ENCODE measurements around the gene PSMD12.
"Not testable (repeated sequence)": the region's sequence is repeated elsewhere in the genome, so short reads cannot be mapped to it uniquely, and the experiment has no call there.

PSMD12 gene

DNA sequence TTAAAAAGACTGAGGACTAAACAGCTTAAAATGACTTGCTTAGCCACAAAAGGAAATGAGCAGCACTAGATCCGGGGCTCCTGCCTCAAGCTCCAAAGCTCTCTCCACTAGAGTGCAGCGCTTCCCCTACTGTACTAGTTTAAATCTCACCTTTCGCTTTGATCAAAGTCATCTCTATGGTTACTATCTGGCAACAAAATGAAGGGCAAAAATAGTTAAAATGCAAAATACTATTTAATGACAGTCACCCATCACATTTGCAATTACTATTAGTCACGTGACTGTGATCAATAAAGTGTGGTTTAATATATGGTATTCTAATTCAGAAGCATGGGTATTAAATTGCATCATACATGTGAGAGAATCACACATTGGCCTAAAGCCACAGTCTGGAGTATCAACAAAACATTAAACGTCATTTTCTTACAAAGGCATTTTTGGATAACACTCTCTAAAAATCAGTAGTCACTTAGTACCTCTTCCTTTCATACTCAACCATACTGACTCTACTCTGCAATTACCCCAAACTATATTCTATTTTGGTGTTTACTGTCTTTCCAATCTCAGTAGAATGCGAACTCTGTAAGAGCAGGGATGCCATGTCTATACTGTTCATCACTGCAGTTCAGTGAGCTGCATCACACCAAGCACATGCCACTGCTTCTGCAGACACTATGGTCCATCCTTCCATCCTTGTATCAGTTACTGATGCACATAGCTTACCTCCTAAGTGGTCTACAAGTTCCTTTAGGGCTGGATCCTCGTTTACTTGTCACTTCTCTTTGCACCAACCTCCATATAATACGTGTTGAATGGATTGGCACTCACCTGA lies 6.2 kb downstream of the PSMD12 start:
- Mint-ChIP-seq H3K27ac (peak overlapping the region; percentile 4), H3K4me1 (peaks cover 21 to 52% of the 10 kb centered on the region in 2 donors), H3K4me3 (no peak overlapping the region), H3K27me3 (no peaks in the 10 kb centered on the region), H3K36me3 (peaks cover 16 to 35% of the 10 kb centered on the region in 2 donors), H3K9me3 (no peaks in the 10 kb centered on the region)
- no peak for DNase-seq
- ATAC-seq (replicated peaks), result peak; percentile 55 to 63

DNA sequence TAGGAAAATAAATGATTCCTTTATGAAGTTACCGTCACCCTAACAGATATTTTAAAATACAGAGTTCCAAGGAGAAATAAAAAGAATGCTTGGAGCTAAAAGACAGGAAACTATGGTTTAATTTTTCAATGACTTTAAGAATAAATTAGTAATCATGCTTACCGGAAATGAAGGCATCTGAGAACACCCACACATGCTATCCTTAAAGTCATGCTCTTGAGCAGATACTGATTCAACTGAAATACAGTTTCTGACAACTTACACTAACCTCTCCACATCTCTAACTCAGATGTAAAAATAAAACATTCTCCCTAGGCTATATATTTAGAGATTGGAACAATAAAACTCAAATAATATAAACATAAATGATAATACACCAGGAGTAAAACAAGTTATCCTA lies 7.8 kb downstream of the PSMD12 start:
- Mint-ChIP-seq H3K36me3 (peaks cover 19 to 46% of the 10 kb centered on the region in 2 donors), H3K27ac (no peak overlapping the region)

DNA sequence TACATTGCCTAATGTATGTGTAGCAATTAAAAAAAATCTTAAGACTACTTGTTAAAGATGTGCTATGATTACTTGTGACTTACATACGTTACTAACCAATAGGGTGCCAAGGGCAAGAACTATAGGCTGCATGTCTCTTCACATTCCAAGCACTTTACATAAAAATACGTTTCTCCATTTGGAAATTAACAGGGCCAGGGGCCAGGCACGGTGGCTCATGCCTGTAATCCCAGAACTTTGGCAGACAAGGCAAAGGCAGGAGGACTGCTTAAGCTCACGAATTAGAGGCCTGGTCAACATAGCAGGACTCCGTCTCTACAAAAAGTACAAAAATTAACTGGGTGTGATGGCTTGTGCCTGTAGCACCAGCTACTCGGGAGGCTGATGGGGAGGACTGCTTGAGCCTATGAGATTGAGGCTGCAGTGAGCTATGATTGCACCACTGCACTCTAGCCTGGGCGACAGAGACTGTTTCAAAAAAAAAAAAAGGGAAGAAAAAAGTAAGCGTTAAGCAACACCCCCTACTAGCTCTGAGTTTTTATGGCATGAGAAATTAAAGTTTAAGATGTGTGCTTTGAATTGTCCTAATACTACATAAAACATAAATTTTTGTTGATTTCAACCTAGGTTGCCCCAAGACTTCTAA lies 12.3 kb downstream of the PSMD12 start:
- DNase-seq (no peak), ATAC-seq (replicated peaks) (no peak)
- Mint-ChIP-seq H3K4me1 (peaks cover 6 to 13% of the 10 kb centered on the region in 2 donors), H3K9me3 (no peaks in the 10 kb centered on the region), H3K27me3 (no peaks in the 10 kb centered on the region), H3K27ac (peak overlapping the region; percentile 25), H3K36me3 (peaks cover 21 to 35% of the 10 kb centered on the region in 2 donors), H3K4me3 (no peak overlapping the region)

More for the DNA sequence above, 7.8 kb downstream of the PSMD12 start:
- DNase-seq, result no peak
- Mint-ChIP-seq H3K9me3 (no peaks in the 10 kb centered on the region), H3K4me3 (no peak overlapping the region), H3K27me3 (no peaks in the 10 kb centered on the region), H3K4me1 (peaks cover 18 to 40% of the 10 kb centered on the region in 2 donors)
- ATAC-seq (replicated peaks), result no peak

DNA sequence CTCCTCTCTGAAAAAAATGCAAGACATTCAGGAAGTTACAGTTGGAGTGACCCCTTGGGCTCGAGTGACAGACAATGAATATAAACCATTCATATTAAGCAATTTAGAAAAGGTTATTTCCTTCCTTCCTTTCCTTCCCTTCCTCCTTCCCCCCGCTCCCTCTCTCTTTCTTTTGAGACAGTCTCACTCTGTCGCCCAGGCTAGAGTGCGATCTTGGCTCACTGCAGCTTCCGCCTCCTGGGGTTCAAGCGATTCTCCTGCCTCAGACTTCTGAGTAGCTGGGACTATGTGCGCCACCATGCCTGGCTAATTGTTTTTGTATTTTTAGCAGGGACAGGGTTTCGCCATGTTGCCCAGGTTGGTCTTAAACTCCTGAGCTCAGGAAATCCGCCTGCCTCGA lies 13.2 kb downstream of the PSMD12 start:
- Mint-ChIP-seq H3K9me3 (no peaks in the 10 kb centered on the region), H3K4me1 (peaks cover 5% of the 10 kb centered on the region in 2 donors), H3K27ac (no peak overlapping the region), H3K36me3 (peaks cover 21 to 35% of the 10 kb centered on the region in 2 donors), H3K27me3 (no peaks in the 10 kb centered on the region), H3K4me3 (no peak overlapping the region)
- ATAC-seq (replicated peaks) (no peak), DNase-seq (no peak)

DNA sequence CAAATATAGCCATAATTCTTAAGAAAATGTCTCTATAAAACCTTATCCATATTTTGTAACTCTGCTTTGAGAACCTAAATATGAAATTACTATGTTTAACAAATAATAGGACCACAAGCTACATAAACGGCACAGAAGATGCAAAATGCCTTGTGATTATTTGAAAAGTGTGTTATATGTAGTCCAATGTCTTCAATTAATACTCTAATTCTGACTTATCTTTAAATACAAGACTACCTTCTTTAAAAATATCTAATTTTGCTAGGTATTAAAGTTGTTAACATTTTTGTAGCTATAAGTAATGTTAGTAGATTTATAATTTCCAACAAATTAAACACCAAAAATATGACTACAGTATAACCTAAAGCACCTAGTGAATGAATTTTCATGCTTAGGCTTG lies 17.0 kb downstream of the PSMD12 start:
- H3K4me3 Mint-ChIP-seq, result no peak overlapping the region
- no peaks in the 10 kb centered on the region for H3K27me3 Mint-ChIP-seq
- peaks cover 26 to 35% of the 10 kb centered on the region in 2 donors for H3K36me3 Mint-ChIP-seq
- H3K4me1 Mint-ChIP-seq, result peaks cover 0 to 3% of the 10 kb centered on the region in 2 donors
- no peaks in the 10 kb centered on the region for H3K9me3 Mint-ChIP-seq
- no peak for ATAC-seq (replicated peaks)
- H3K27ac Mint-ChIP-seq, result no peak overlapping the region
- no peak for DNase-seq

DNA sequence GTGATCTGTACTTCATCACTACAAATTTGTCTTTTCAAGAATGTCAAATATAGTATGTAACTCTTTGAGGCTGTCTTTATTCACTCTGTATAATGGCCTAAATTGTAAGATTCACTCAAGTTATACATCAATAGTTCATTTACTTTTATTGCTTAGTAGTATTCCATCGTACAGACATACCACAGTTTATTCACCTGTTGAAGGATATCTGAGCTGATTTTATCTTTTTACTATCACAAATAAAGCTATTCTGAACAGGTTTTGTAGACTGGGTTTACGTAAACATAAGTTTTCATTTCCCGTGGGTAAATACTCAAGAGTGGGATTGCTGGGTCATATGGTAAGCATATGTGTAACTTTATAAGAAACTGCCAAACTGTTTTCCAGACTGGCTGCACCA lies 18.6 kb downstream of the PSMD12 start:
- no peak for ATAC-seq (replicated peaks)
- DNase-seq, result no peak
- Mint-ChIP-seq H3K4me3 (no peak overlapping the region), H3K36me3 (peaks cover 21 to 31% of the 10 kb centered on the region in 2 donors), H3K9me3 (no peaks in the 10 kb centered on the region), H3K27ac (no peak overlapping the region), H3K27me3 (no peaks in the 10 kb centered on the region), H3K4me1 (peaks cover 0 to 6% of the 10 kb centered on the region in 2 donors)

DNA sequence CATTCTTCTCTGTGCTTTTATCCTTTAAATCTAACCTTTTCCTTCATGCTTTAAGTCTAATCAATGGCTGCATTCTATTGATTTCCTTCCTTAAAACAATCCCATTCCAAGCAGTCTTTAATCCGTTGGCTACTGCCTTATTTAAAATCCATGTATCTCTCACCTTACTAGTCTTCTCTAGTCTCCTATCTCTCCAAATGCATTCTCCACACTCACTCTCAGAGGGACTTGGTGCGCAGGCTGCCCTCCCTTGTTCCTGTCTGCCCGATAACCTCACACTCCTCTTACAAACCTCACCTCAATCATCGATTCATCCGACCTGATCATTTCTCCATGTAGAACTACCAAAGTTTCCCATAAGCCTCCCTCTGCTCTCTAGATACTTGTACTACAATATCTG lies 23.1 kb downstream of the PSMD12 start:
- DNase-seq, result no peak
- Mint-ChIP-seq H3K36me3 (peaks cover 36 to 47% of the 10 kb centered on the region in 2 donors), H3K9me3 (no peaks in the 10 kb centered on the region), H3K27ac (no peak overlapping the region), H3K27me3 (no peaks in the 10 kb centered on the region), H3K4me3 (no peak overlapping the region), H3K4me1 (peaks cover 2 to 5% of the 10 kb centered on the region in 2 donors)
- ATAC-seq (replicated peaks), result no peak

DNA sequence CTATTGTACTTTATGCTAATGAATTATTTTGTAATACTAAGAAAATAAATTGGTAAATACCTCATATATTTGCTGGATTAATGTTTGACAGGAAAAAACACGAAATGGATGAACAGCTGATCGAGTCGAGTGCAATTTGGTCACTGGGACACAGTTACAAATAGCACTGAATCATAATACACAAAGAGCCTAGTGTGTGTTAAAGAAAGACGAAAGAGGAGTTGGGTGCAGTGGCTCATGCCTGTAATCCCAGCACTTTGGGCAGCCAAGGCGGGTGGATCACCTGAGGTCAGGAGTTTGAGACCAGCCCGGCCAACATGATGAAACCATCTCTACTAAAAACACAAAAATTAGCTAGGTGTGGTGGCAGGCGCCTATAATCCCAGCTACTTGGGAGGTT lies 28.0 kb downstream of the PSMD12 start:
- not testable (repeated sequence) for H3K27me3 Mint-ChIP-seq; H3K27ac Mint-ChIP-seq; ATAC-seq (replicated peaks); H3K4me3 Mint-ChIP-seq; H3K9me3 Mint-ChIP-seq; DNase-seq; H3K4me1 Mint-ChIP-seq
- peaks cover 34 to 38% of the 10 kb centered on the region in 2 donors for H3K36me3 Mint-ChIP-seq

DNA sequence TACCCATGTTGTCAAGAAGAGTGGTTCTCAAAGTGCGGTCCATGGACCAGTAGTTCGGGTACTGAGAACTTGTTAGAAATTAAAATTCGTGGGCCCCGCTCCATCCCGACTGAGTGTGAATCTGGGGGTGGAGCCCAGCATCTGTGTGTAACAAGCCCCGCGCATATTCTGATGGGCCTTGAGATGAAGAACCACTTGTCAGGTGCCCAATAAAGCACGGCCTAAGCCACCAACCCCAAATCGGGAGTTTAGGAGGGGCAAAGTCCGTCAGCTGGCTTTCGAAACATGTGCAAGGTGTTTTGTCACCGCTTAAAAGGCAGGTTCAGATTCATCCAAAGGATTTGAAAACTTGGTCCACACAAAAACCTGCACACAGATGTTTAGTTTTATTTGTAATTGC lies 29.5 kb downstream of the PSMD12 start:
- H3K36me3 Mint-ChIP-seq, result peaks cover 28 to 32% of the 10 kb centered on the region in 2 donors
- no peaks in the 10 kb centered on the region for H3K27me3 Mint-ChIP-seq
- no peak for DNase-seq
- H3K4me3 Mint-ChIP-seq, result no peak overlapping the region
- peaks cover 0 to 5% of the 10 kb centered on the region in 2 donors for H3K4me1 Mint-ChIP-seq
- no peak for ATAC-seq (replicated peaks)
- H3K27ac Mint-ChIP-seq, result no peak overlapping the region
- H3K9me3 Mint-ChIP-seq, result no peaks in the 10 kb centered on the region

DNA sequence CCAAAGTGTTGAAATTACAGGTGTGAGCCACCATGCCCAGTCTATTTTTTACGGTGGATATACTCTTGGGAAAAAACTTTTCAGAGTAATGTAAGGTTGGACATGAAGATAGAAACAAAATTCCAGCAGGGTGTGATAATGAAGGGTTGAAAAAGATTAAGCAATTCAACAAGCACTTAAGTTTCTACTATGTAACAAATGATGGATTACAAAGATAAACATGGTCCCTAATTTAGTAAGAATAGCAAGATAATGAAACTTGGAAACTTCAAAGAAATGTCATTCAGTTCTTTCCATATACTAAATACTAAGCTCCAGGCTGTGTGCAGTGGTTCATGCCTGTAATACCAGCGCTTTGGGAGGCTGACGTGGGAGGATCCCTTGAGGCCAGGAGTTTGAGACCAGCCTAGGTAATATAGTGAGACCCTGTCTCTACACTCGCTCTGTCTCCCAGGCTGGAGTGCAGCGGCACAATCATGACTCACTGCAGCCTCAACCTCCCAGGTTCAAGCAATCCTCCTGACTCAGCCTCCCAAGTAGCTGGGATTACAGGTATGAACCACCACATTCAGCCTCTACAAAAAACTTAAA lies 31.0 kb downstream of the PSMD12 start:
- Mint-ChIP-seq H3K27ac (no peak overlapping the region), H3K4me3 (no peak overlapping the region), H3K9me3 (no peaks in the 10 kb centered on the region), H3K4me1 (peaks cover 0 to 5% of the 10 kb centered on the region in 2 donors), H3K36me3 (peaks cover 16 to 18% of the 10 kb centered on the region in 2 donors), H3K27me3 (no peaks in the 10 kb centered on the region)
- ATAC-seq (replicated peaks) (no peak), DNase-seq (no peak)

DNA sequence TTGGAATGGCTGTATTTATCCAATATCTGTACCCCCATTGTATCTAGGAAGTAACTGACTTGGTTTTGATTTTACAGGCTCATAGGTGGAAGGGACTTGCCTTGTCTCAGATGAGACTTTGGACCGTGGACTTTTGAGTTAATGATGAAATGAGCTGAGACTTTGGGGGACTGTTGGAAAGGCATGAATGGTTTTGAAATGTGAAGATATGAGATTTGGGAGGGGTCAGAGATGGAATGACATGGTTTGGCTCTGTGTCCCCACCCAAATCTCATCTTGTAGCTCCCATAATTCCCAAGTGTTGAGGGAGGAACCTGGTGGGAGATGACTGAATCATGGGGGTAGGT lies 34.2 kb downstream of the PSMD12 start:
- not testable (repeated sequence) for ATAC-seq (replicated peaks); H3K27me3 Mint-ChIP-seq; H3K4me1 Mint-ChIP-seq; H3K9me3 Mint-ChIP-seq; DNase-seq; H3K36me3 Mint-ChIP-seq; H3K27ac Mint-ChIP-seq; H3K4me3 Mint-ChIP-seq

DNA sequence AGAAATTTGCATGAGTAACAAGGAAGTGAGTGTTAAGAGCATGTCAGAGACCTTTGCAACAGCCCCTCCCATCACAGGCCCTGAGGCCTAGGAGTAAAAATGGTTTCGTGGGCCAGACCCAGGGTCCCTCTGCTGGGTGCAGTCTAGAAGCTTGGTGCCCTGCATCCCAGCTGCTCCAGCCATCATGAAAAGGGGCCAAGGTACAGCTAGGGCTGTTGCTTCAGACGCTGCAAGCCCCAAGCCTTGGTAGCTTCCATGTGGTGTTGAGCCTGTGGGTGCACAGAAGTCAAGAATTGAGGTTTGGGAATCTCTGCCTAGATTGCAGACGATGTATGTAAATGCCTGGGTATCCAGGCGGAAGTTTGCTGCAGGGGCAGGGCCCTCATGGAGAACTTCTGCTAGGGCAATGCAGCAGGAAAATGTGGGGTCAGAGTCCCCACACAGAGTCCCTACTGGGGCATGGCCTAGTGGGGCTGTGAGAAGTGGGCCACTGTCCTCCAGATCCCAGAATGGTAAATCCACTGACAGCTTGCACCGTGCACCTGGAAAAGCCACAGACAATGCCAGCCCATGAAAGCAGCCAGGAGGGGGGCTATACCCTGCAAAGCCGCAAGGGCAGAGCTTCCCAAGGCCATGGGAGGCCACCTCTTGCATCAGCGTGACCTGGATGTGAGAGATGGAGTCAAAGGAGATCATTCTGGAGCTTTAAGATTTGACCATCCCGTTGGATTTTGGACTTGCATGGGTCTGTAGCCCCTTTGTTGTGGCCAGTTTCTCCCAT lies 34.8 kb downstream of the PSMD12 start:
- DNase-seq; H3K27me3 Mint-ChIP-seq; H3K4me1 Mint-ChIP-seq; H3K9me3 Mint-ChIP-seq; H3K4me3 Mint-ChIP-seq; H3K27ac Mint-ChIP-seq; H3K36me3 Mint-ChIP-seq; ATAC-seq (replicated peaks): not testable (repeated sequence)

DNA sequence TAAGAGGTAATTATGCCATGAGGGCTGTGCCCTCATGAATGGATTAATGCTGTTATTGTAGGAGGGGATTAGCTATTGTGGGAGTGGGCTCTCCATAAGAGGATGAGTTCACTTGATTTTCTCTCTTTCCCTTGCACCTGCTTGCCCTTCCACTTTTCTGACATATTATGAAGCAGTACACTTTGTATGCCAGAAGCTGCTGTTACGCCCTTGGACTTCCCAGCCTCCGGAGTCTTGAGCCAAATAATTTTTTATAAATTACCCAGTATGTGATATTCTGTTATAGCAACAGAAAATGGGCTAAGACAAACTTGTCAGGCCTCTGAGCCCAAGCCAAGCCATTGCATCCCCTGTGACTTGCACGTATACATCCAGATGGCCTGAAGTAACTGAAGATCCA lies 38.4 kb downstream of the PSMD12 start:
- Mint-ChIP-seq H3K27ac (no peak overlapping the region), H3K9me3 (peaks cover 0 to 5% of the 10 kb centered on the region in 2 donors), H3K4me1 (peaks cover 0 to 4% of the 10 kb centered on the region in 2 donors), H3K27me3 (no peaks in the 10 kb centered on the region), H3K4me3 (no peak overlapping the region), H3K36me3 (no peaks in the 10 kb centered on the region)
- DNase-seq (no peak), ATAC-seq (replicated peaks) (no peak)
